VCaP (cell line): ENCODE data around the gene VAV1.
"Not testable (repeated sequence)": the region's sequence is repeated elsewhere in the genome, so short reads cannot be mapped to it uniquely, and the experiment has no call there.

Experiments used
- H3K27ac ChIP-seq: fragments of 450-650 bp; 2 replicates; pipeline ENCODE4 v1.5.1; 2017
- CTCF ChIP-seq: fragments of 450-650 bp; conservative IDR thresholded peaks from 2 replicates; pipeline ENCODE4 v1.5.1; 2017; ENCODE audit warnings: mild to moderate bottlenecking, moderate library complexity

VAV1 gene

GRCh38 chr19:6865849-6866248, 93.3 kb downstream of the VAV1 start:
- H3K27ac ChIP-seq: no peak overlapping the region
- no peak for TF ChIP-seq CTCF

GRCh38 chr19:6866741-6867151, 94.2 kb downstream of the VAV1 start:
- no peak for TF ChIP-seq CTCF
- no peak overlapping the region for H3K27ac ChIP-seq

DNA sequence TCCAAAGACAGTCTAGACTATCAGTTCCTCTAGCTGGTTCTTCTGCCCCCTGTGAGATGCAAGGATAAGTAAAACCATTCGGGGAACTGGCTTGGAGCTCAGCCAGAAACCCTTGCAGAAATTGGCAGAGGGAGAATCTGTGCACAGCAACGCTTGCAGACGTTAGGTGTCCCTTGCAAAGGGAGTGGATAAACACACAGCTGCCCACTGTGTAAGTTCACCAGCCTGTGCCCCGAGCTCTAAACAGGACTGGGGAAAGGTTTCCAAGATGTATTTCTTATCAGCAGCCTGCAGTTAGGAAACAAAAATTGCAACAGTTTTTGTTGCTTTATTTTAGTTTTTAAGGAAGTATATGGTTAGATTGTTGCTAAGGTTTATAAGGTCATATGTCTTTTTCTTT, 95.8 kb downstream of the VAV1 start:
- no peak overlapping the region for H3K27ac ChIP-seq
- no peak for TF ChIP-seq CTCF

DNA sequence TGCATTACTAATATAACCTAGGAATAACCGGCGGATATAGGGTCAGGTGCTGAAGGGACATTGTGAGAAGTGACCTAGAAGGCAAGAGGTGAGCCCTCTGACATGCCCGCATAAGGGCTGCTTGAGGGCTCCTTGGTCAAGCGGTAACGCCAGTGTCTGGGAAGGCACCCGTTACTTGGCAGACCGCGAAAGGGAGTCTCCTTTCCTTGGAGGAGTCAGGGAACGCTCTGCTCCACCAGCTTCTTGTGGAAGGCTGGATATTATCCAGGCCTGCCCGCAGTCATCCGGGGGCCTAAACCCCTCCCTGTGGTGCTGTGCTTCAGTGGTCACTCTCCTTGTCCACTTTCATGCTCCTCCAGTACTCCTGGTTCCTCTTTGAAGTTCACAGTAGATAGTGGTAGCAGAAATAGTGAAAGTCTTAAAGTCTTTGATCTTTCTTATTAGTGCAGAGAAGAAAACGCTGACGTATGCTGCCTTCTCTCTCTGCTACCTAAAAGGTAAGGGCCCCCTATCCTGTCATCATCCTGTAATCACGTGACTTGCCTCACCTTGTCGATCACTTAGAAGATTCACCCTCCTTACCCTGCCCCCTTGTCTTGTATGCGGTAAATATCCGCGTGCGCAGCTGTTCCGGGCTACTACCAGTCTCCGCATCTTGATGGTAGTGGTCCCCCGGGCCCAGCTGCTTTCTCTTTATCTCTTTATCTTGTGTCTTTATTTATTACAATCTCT, 96.8 kb downstream of the VAV1 start:
- not testable (repeated sequence) for H3K27ac ChIP-seq

DNA sequence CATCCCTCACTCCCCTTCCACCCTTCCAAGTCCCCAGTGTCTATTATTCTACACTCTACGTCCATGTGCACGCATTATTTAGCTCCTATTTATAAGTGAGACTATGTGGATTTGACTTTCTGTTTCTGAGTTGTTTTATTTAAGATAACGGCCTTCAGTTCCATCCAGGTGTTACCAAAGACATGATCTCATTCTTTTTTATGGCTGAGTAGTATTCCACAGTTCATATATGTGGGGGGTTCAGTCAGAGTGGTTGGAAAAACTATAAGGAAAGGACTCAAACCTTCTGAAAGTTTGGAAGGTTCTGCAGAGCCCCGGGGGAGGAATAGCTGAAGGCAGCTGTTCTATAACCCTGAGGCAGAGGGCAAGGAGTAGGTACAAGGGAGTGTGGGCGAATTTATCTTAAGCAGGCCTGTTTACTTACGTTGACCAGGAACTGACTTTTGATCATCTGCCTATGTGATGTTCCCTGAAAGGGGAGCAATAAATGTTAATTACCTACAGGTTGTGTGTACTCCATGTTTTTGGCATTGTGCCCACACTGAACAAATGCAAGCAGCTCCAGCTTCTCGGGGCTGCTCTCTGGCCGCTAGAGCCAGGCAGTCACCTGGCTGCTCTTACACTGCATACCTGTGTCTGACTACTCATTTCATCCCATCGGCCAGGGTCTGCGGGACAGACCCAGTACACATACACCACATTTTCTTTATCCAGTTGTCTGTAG, 101.4 kb downstream of the VAV1 start:
- no peak overlapping the region for H3K27ac ChIP-seq
- no peak for TF ChIP-seq CTCF

GRCh38 chr19:6875218-6875617, 102.7 kb downstream of the VAV1 start:
- H3K27ac ChIP-seq: no peak overlapping the region
- no peak for TF ChIP-seq CTCF

GRCh38 chr19:6876748-6877147, 104.2 kb downstream of the VAV1 start:
- no peak overlapping the region for H3K27ac ChIP-seq
- TF ChIP-seq CTCF: no peak

GRCh38 chr19:6877766-6878165, 105.3 kb downstream of the VAV1 start:
- no peak for TF ChIP-seq CTCF
- H3K27ac ChIP-seq: no peak overlapping the region
